Prostate gland (tissue), 2 donors: ENCODE results near the gene GGACT.

Experiments
- POLR2A ChIP-seq: fragments of 450-650 bp; IDR thresholded peaks from one replicate; pipeline ENCODE4 v1.6.1; 2016; ENCODE audit warnings: antibody characterized with exemption, mild to moderate bottlenecking
- POLR2AphosphoS5 ChIP-seq: sonication (generic); formaldehyde crosslinking; IDR thresholded peaks from one replicate; pipeline ENCODE4 v1.6.1; 2017; ENCODE audit warnings: antibody characterized with exemption
- TF ChIP-seq, protein P1 (sequence below), 4 experiments: fragments of 200-600 bp in 2 of 4; fragments of 450-650 bp in 2 of 4; sonication (generic) in 2 of 4; IDR thresholded peaks; 1 replicate in 3 of 4; 2 replicates in 1 of 4; pipeline ENCODE4 v1.5.1; 2016 to 2019; ENCODE audit warnings: antibody characterized with exemption in 4 of 4, mild to moderate bottlenecking in 2 of 4, moderate library complexity in 2 of 4

DNA sequence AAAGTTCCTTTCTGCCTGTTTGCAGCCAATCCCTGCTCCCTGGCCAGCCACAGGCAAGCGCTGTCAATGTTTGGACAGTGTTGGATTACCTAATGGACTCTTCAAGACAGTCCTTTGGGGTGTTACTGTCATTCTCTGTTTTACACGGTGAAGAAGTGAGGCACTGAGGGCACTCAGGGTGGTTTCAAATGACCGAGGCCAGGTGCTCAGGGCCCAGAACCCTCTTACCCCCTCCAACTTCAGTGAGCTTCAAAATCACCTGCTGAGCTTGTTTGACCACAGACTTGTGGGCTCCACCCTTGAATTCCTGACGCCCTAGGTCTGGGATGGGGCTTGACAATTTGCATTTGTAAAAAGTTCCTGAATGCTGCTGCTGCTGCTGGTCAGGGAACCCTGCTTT, 97.9 kb downstream of the GGACT start:
- TF ChIP-seq, protein P1, sequence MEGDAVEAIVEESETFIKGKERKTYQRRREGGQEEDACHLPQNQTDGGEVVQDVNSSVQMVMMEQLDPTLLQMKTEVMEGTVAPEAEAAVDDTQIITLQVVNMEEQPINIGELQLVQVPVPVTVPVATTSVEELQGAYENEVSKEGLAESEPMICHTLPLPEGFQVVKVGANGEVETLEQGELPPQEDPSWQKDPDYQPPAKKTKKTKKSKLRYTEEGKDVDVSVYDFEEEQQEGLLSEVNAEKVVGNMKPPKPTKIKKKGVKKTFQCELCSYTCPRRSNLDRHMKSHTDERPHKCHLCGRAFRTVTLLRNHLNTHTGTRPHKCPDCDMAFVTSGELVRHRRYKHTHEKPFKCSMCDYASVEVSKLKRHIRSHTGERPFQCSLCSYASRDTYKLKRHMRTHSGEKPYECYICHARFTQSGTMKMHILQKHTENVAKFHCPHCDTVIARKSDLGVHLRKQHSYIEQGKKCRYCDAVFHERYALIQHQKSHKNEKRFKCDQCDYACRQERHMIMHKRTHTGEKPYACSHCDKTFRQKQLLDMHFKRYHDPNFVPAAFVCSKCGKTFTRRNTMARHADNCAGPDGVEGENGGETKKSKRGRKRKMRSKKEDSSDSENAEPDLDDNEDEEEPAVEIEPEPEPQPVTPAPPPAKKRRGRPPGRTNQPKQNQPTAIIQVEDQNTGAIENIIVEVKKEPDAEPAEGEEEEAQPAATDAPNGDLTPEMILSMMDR (IDR thresholded peaks at IDR 0.05) = no peak
- no peak for TF ChIP-seq POLR2A
- no peak for TF ChIP-seq POLR2AphosphoS5
